ENCODE results near the gene SERPINB5. TPM values are rescaled to one million over a fixed set of nuclear protein-coding genes. Genes with fewer than 3 reads are reported as not detected.
A peak's percentile ranks its signal among the peaks of the same experiment; 100 is the strongest.

Gene SERPINB5
- total RNA-seq, 4 donors from 2014 or later, result not detected

DNA sequence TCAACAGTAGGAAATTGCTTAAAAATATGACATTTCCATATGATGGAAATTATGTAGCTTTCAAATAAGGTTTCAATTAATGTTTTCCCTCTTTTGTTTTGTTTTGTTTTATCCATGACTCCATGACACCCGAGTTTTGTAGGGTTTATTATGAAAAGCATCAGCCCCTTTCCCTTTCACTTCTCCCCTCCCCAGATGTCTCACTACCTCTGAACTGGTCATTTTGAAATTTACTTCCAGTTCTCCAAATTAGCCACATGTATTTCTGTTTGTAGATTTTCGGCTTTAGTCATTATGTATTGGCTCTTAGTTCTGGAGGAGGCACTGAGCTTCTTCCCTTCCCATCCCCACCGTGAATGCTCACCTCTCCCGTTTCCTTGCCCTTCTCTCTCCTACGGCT, 35.9 kb upstream of the SERPINB5 start:
- no peaks in the 10 kb centered on the region for H3K9me3 ChIP-seq
- ATAC-seq, result no peak
- H3K36me3 ChIP-seq, result no peaks in the 10 kb centered on the region
- TF ChIP-seq POLR2A (IDR thresholded peaks at IDR 0.05), result no peak
- TF ChIP-seq, protein P1, sequence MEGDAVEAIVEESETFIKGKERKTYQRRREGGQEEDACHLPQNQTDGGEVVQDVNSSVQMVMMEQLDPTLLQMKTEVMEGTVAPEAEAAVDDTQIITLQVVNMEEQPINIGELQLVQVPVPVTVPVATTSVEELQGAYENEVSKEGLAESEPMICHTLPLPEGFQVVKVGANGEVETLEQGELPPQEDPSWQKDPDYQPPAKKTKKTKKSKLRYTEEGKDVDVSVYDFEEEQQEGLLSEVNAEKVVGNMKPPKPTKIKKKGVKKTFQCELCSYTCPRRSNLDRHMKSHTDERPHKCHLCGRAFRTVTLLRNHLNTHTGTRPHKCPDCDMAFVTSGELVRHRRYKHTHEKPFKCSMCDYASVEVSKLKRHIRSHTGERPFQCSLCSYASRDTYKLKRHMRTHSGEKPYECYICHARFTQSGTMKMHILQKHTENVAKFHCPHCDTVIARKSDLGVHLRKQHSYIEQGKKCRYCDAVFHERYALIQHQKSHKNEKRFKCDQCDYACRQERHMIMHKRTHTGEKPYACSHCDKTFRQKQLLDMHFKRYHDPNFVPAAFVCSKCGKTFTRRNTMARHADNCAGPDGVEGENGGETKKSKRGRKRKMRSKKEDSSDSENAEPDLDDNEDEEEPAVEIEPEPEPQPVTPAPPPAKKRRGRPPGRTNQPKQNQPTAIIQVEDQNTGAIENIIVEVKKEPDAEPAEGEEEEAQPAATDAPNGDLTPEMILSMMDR (IDR thresholded peaks at IDR 0.05 in 4 of 5, conservative IDR thresholded peaks at IDR 0.05 in 1 of 5), result no peak
- peak overlapping the region in 1 of 4 donors; percentile 3 for H3K27ac ChIP-seq
- in situ Hi-C loops (cut with MboI; ENCODE audit: low sequenced_read_pairs in 4 of 4), result loop anchor here (5.0 to 25.0 kb wide), 5 partner anchors 104 to 729 kb away; partner anchors contain the start of gene PHLPP1 (in 2 of the 4)
- no peak for DNase-seq
- H3K4me1 ChIP-seq, result peaks cover 3 to 5% of the 10 kb centered on the region in 2 donors
- intact Hi-C loops (cut with DNase I; ENCODE audit: low total_unique reads), result loop anchor here (5.0 kb wide), 1 partner anchor 324 kb away; no protein-coding TSS in a partner anchor
- H3K4me3 ChIP-seq, result no peak overlapping the region
- no peaks in the 10 kb centered on the region for H3K27me3 ChIP-seq

DNA sequence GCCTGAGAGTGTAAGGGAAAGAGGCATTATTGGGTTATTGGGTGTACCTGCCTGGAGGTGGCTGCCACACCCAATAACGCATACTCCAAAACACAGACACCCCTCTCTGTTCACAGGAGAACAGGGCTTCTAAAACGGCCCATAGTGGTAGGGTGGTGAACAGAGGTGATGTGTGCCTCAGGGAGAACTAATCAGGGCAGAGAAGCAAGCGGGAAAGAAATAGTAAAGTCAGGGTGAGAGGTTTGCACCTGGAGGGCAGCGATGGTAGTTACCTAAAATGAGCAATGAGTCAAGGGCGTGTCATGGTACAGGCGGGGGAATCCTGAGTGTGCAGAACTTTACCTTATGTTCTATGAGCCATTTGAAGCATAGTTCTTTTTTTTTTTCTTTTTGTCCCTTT, 32.9 kb upstream of the SERPINB5 start:
- Histone ChIP-seq H3K9me3 (no peaks in the 10 kb centered on the region), H3K27me3 (no peaks in the 10 kb centered on the region), H3K36me3 (no peaks in the 10 kb centered on the region), H3K27ac (no peak overlapping the region), H3K4me3 (no peak overlapping the region), H3K4me1 (peaks cover 3 to 5% of the 10 kb centered on the region in 2 donors)
- in situ Hi-C loops (cut with MboI; ENCODE audit: low sequenced_read_pairs in 4 of 4), result loop anchor here (5.0 to 25.0 kb wide), 5 partner anchors 107 to 732 kb away; partner anchors contain the start of gene PHLPP1 (in 2 of the 4)
- no peak for ATAC-seq
- DNase-seq, result no peak
- no peak for TF ChIP-seq POLR2A (IDR thresholded peaks at IDR 0.05)
- TF ChIP-seq, protein P1 (IDR thresholded peaks at IDR 0.05 in 4 of 5, conservative IDR thresholded peaks at IDR 0.05 in 1 of 5), result no peak
- intact Hi-C loops (cut with DNase I; ENCODE audit: low total_unique reads), result loop anchor here (5.0 kb wide), 1 partner anchor 327 kb away; no protein-coding TSS in a partner anchor

DNA sequence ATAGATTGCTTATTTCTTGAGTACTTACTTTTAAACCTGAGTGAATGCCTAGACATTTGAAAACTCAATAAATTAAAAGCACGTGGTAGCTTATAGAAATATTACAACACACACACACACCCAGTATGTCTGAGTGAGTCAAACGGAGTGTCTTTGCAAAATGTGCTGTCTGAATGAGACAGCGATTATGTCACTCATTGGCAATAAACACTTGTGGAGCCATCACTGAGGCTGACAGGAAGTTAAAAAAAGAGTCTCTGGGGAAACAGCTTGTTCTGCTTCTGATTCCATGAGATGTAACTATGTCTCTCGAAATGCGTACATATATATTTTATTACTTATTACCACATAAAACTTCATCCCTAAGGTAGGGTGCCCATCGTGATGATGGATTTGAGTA, 32.2 kb upstream of the SERPINB5 start:
- Histone ChIP-seq H3K27me3 (no peaks in the 10 kb centered on the region), H3K27ac (peak overlapping the region in 2 of 4 donors; percentile 32 to 47), H3K4me3 (no peak overlapping the region), H3K4me1 (no peaks in the 10 kb centered on the region), H3K36me3 (no peaks in the 10 kb centered on the region), H3K9me3 (no peaks in the 10 kb centered on the region)
- DNase-seq, result peak; percentile 19 to 20
- in situ Hi-C loops (cut with MboI; ENCODE audit: low sequenced_read_pairs in 4 of 4) (loop anchor here (5.0 to 25.0 kb wide), 5 partner anchors 107 to 732 kb away; partner anchors contain the start of gene PHLPP1 (in 2 of the 4)), intact Hi-C loops (cut with DNase I; ENCODE audit: low total_unique reads) (loop anchor here (5.0 kb wide), 1 partner anchor 327 kb away; no protein-coding TSS in a partner anchor)
- TF ChIP-seq POLR2A (IDR thresholded peaks at IDR 0.05), result no peak
- TF ChIP-seq, protein P1 (IDR thresholded peaks at IDR 0.05 in 4 of 5, conservative IDR thresholded peaks at IDR 0.05 in 1 of 5), result no peak
- peak; percentile 80 to 89 for ATAC-seq

DNA sequence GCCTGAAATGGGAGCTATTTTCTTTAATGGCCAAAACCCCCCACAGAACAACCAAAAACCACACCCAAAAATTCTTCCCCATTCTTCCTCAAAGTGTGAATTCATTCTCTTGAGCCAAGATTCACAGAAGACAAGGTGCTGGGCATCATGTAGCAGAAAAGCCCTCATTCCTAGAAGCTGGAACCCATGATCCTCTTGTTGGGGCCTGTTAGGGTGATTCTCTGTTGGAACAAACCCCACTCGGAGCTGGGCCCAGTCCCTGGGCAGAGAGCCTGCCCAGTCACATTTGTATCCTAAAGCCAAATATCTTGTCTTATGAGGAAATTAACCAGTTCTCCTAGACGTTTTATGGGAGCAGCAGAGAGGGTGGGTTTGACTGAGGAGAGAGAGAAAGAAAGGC, 31.7 kb upstream of the SERPINB5 start:
- no peaks in the 10 kb centered on the region for H3K27me3 ChIP-seq
- peak overlapping the region in 2 of 4 donors; percentile 32 to 47 for H3K27ac ChIP-seq
- TF ChIP-seq, protein P1 (IDR thresholded peaks at IDR 0.05 in 4 of 5, conservative IDR thresholded peaks at IDR 0.05 in 1 of 5), result no peak
- in situ Hi-C loops (cut with MboI; ENCODE audit: low sequenced_read_pairs in 4 of 4), result loop anchor here (10.0 to 25.0 kb wide), 4 partner anchors 108 to 733 kb away; partner anchors contain the start of gene PHLPP1 (in 2 of the 4)
- H3K4me3 ChIP-seq, result no peak overlapping the region
- H3K36me3 ChIP-seq, result no peaks in the 10 kb centered on the region
- intact Hi-C loops (cut with DNase I; ENCODE audit: low total_unique reads), result no loop called here
- DNase-seq, result no peak
- no peaks in the 10 kb centered on the region for H3K9me3 ChIP-seq
- no peak for ATAC-seq
- H3K4me1 ChIP-seq, result no peaks in the 10 kb centered on the region
